Endothelial cell of umbilical vein (primary cell): ENCODE results near the gene USP8. TPM values are rescaled to one million over a fixed set of nuclear protein-coding genes. Genes with fewer than 3 reads are reported as not detected.

ENCODE experiments used
- BruUV-seq: library from RNA; stranded (reverse); fragments of 400-500 nt; replicated peaks from 2 replicates; lab custom pipeline; 2021; lab: Mats Ljungman, UMichigan
- CTCF ChIA-PET: fragments of 300-600, 350-600 bp; sonication (Branson Sonifier 250); formaldehyde crosslinking; loops from one replicate; lab custom pipeline; 2021; ENCODE audit warnings: antibody characterized with exemption, inconsistent platforms; lab: Charles Lee
- POLR2A ChIA-PET: fragments of 300-600, 350-600 bp; sonication (Branson Sonifier 250); formaldehyde crosslinking; loops from one replicate; lab custom pipeline; 2021; ENCODE audit warnings: antibody characterized with exemption, inconsistent platforms; lab: Charles Lee
- DNase-seq: peaks from one replicate; pipeline ENCODE4 v3.0.0-alpha.2; 2011; ENCODE audit warnings: low read depth, low spot score
- FAIRE-seq: peaks from 2 replicates; lab custom pipeline; 2011; peaks lifted over from hg19 to GRCh38; lab: Jason Lieb, UNC
- H2AFZ ChIP-seq: 2 replicates; pipeline ENCODE4 v1.6.0; 2012; ENCODE audit warnings: low read depth, low read length, control low read depth, inconsistent platforms
- H3K27ac ChIP-seq: 2 replicates; pipeline ENCODE4 v1.5.1; 2011; ENCODE audit warnings: low read depth, mild to moderate bottlenecking, control low read depth, low read length, moderate library complexity; ENCODE audit not compliant: insufficient read depth
- H3K27me3 ChIP-seq, 2 experiments: 2 replicates each; pipeline versions ENCODE4 v1.6.0 to v1.6.1; 2011; ENCODE audit warnings: low read length in 2 of 2, mixed read lengths in 1 of 2; ENCODE audit not compliant: control insufficient read depth in 2 of 2, insufficient read depth in 2 of 2
- H3K36me3 ChIP-seq, 2 experiments: 2 replicates in 1 of 2; 3 replicates in 1 of 2; pipeline ENCODE4 v1.5.1; 2011; ENCODE audit warnings: low read length in 2 of 2, mild to moderate bottlenecking in 1 of 2, moderate library complexity in 1 of 2; ENCODE audit not compliant: control insufficient read depth in 2 of 2, insufficient read depth in 2 of 2; ENCODE audit errors: extremely low read depth in 1 of 2
- H3K4me1 ChIP-seq: 3 replicates; pipeline ENCODE4 v1.5.1; 2011; ENCODE audit warnings: mild to moderate bottlenecking, low read length; ENCODE audit not compliant: control insufficient read depth, insufficient read depth; ENCODE audit errors: extremely low read depth
- H3K4me2 ChIP-seq: 2 replicates; pipeline ENCODE4 v1.6.1; 2011; ENCODE audit warnings: low read length, control low read depth, mixed read lengths; ENCODE audit not compliant: insufficient read depth
- H3K4me3 ChIP-seq, 3 experiments: fragments of 200-600 bp in 1 of 3; sonication (generic), shearing (Covaris generic) in 1 of 3; replicated peaks in 1 of 3; 2 replicates each; pipeline ENCODE4 v1.5.1; 2011 to 2016; ENCODE audit warnings: control low read depth in 3 of 3, low read length in 3 of 3, mild to moderate bottlenecking in 2 of 3, inconsistent platforms in 1 of 3, low read depth in 1 of 3, moderate library complexity in 1 of 3; ENCODE audit not compliant: insufficient read depth in 1 of 3
- H3K79me2 ChIP-seq: 2 replicates; pipeline ENCODE4 v1.6.0; 2012; ENCODE audit warnings: low read length, inconsistent platforms; ENCODE audit not compliant: control insufficient read depth, insufficient read depth
- H3K9ac ChIP-seq: replicated peaks from 2 replicates; pipeline ENCODE3; 2011; ENCODE audit warnings: low read length, control low read depth; ENCODE audit not compliant: insufficient read depth; ENCODE audit errors: extremely low read depth
- H3K9me1 ChIP-seq: replicated peaks from 3 replicates; pipeline ENCODE4 v1.6.0; 2011; ENCODE audit warnings: mild to moderate bottlenecking, low read length; ENCODE audit not compliant: control insufficient read depth, insufficient read depth; ENCODE audit errors: extremely low read depth
- H3K9me3 ChIP-seq: replicated peaks from 2 replicates; pipeline ENCODE4 v1.5.1; 2012; ENCODE audit warnings: low read length, inconsistent platforms; ENCODE audit not compliant: control insufficient read depth, insufficient read depth
- H4K20me1 ChIP-seq: replicated peaks from 2 replicates; pipeline ENCODE3; 2011; ENCODE audit warnings: mild to moderate bottlenecking, low read length; ENCODE audit not compliant: control insufficient read depth, insufficient read depth; ENCODE audit errors: extremely low read depth
- CTCF ChIP-seq, 2 donors: IDR thresholded peaks; 1 replicate in 1 of 2; 2 replicates in 1 of 2; pipeline ENCODE4 v1.5.1; 2011; ENCODE audit warnings: low read length in 2 of 2, mild to moderate bottlenecking in 2 of 2, moderate library complexity in 2 of 2, control low read depth in 1 of 2, inconsistent platforms in 1 of 2, low read depth in 1 of 2; ENCODE audit not compliant: insufficient read depth in 1 of 2; ENCODE audit errors: extremely low read depth in 1 of 2
- EZH2 ChIP-seq: IDR thresholded peaks from 2 replicates; pipeline ENCODE4 v1.6.1; 2012; ENCODE audit warnings: borderline replicate concordance, low read depth, mild to moderate bottlenecking, moderate library complexity, low read length, inconsistent platforms; ENCODE audit not compliant: severe bottlenecking
- FOS ChIP-seq: IDR thresholded peaks from 2 replicates; pipeline ENCODE4 v1.6.1; 2011; ENCODE audit warnings: mild to moderate bottlenecking, low read length, moderate library complexity, borderline replicate concordance; ENCODE audit not compliant: insufficient read depth
- JUN ChIP-seq: IDR thresholded peaks from 2 replicates; pipeline ENCODE4 v1.6.1; 2011; ENCODE audit warnings: borderline replicate concordance, low read depth; ENCODE audit not compliant: insufficient read length, insufficient read depth
- MAX ChIP-seq: IDR thresholded peaks from 2 replicates; pipeline ENCODE4 v1.6.1; 2011; ENCODE audit not compliant: insufficient read depth, insufficient read length
- MYC ChIP-seq: IDR thresholded peaks from one replicate; pipeline ENCODE4 v1.6.1; 2011; ENCODE audit warnings: mild to moderate bottlenecking, low read depth, low read length
- POLR2AphosphoS5 ChIP-seq: IDR thresholded peaks from 2 replicates; pipeline ENCODE4 v1.6.1; 2012; ENCODE audit warnings: low read depth, mild to moderate bottlenecking, control low read depth, low read length, moderate library complexity; ENCODE audit not compliant: insufficient read depth
- dilution Hi-C: fragments of 300-500 bp; cut with MboI; formaldehyde crosslinking; loops from one replicate; pipeline ENCODE4 v1.15.0; 2019; ENCODE audit warnings: low sequenced_read_pairs; ENCODE audit not compliant: extremely low pct_ligation_motif_present
- intact Hi-C: fragments of 100-400 bp; cut with micrococcal nuclease; formaldehyde crosslinking; loops from one replicate; pipeline ENCODE4 v1.10.0; 2022
- polyA plus RNA-seq, 4 experiments: library from polyadenylated mRNA; depleted of rRNA in 3 of 4; stranded (reverse) in 3 of 4; unstranded in 1 of 4; fragments of >200 nt; gene quantifications; 2 replicates each; pipeline versions ENCODE4 v1.2.1 to v1.2.3, GENCODE V29; 2011 to 2012; ENCODE audit warnings: missing spikeins in 1 of 4
- total RNA-seq: library from RNA; stranded (reverse); gene quantifications from 2 replicates; pipeline ENCODE4 v1.2.3, GENCODE V29; 2021

The USP8 gene
- total and polyA plus RNA-seq, 2 donors (not counting 3 experiments of a cell fraction or from before 2014, with no cell fraction given): 19.0 to 44.8 TPM

- FAIRE-seq: no peak
- intact Hi-C loops (no loop called here), dilution Hi-C loops (no loop called here)
- Histone ChIP-seq H3K4me2 (no peak overlapping the region), H3K9me1 (no peaks in the 10 kb centered on the region), H3K27ac (no peak overlapping the region), H3K4me1 (no peaks in the 10 kb centered on the region), H3K79me2 (no peaks in the 10 kb centered on the region), H3K9ac (no peak overlapping the region), H2AFZ (no peak overlapping the region), H3K4me3 (no peak overlapping the region), H4K20me1 (no peaks in the 10 kb centered on the region), H3K36me3 (peaks cover 2 to 7% of the 10 kb centered on the region in 2 experiments), H3K9me3 (no peaks in the 10 kb centered on the region), H3K27me3 (no peaks in the 10 kb centered on the region)
- ChIA-PET POLR2A (no interaction called here), CTCF (interaction anchor here (0.6 kb wide), 1 partner anchor 383 kb away, joined by 3 read pairs; no protein-coding TSS in a partner anchor)
- no peak for TF ChIP-seq CTCF (IDR thresholded peaks at IDR 0.05; ENCODE audit: extremely low read depth in 1 of 2, insufficient read depth in 1 of 2, low read depth in 1 of 2, low read length in 2 of 2)
- TF ChIP-seq POLR2AphosphoS5: no peak
- TF ChIP-seq JUN: no peak
- no peak for TF ChIP-seq MAX
- no peak for TF ChIP-seq FOS
- no peak for TF ChIP-seq MYC
- TF ChIP-seq EZH2: no peak
- no TSS peak for BruUV-seq
- DNase-seq: no peak
Observed at GRCh38 chr15:50501815-50502214, 77.6 kb downstream of the USP8 start.
